HepG2 (cell line): Measurements from ENCODE around the gene YIPF5. TPM values are rescaled to one million over a fixed set of nuclear protein-coding genes. Genes with fewer than 3 reads are reported as not detected.

Experiments
- ATAC-seq: fragments of 200-7000 bp; cut with Tn5 transposase; 3 replicates; pipeline ENCODE4 v1.9.1; 2020; ENCODE audit warnings: mild to moderate bottlenecking, moderate library complexity
- BruUV-seq: library from RNA; stranded (reverse); fragments of 400-500 nt; replicated peaks from 2 replicates; lab custom pipeline; 2021; lab: Mats Ljungman, UMichigan
- CTCF ChIA-PET: fragments of 300-600 bp; formaldehyde crosslinking; extraction: SDS; loops from one replicate; lab custom pipeline; 2021; ENCODE audit warnings: low total read pairs, inconsistent platforms, low intra/inter-chr PET ratio; lab: Yijun Ruan, JAX
- POLR2A ChIA-PET: fragments of 350-600 bp; sonication (Branson Sonifier 250); formaldehyde crosslinking; loops from one replicate; lab custom pipeline; 2020; ENCODE audit warnings: antibody characterized with exemption, inconsistent platforms; lab: Yijun Ruan, JAX
- DNase-seq: peaks from one replicate; pipeline ENCODE4 v3.0.0-alpha.2; 2015; ENCODE audit warnings: low spot score
- FAIRE-seq: peaks from 3 replicates; lab custom pipeline; 2011; peaks lifted over from hg19 to GRCh38; lab: Jason Lieb, UNC
- H2AFZ ChIP-seq: one replicate; pipeline ENCODE4 v1.6.1; 2011; ENCODE audit warnings: low read length, inconsistent platforms
- H3K27ac ChIP-seq: fragments of 300-600 bp; 3 replicates; pipeline ENCODE4 v1.8.0; 2011; ENCODE audit warnings: mixed run types, mild to moderate bottlenecking, mixed read lengths, low read length, inconsistent platforms; ENCODE audit not compliant: insufficient read depth; ENCODE audit errors: extremely low read length
- H3K27me3 ChIP-seq, 2 experiments: fragments of 200-600 bp in 1 of 2; 2 replicates in 1 of 2; 3 replicates in 1 of 2; pipeline versions ENCODE4 v1.6.0 to v1.8.0; 2011; ENCODE audit warnings: low read length in 2 of 2, mild to moderate bottlenecking in 2 of 2, moderate library complexity in 2 of 2, inconsistent platforms in 1 of 2; ENCODE audit not compliant: insufficient read depth in 2 of 2, control insufficient read depth in 1 of 2
- H3K36me3 ChIP-seq, 2 experiments: fragments of 200-600 bp in 1 of 2; replicated peaks in 1 of 2; 2 replicates in 1 of 2; 3 replicates in 1 of 2; pipeline versions ENCODE4 v1.5.1 to v1.8.0; 2011; ENCODE audit warnings: low read length in 2 of 2, inconsistent platforms in 1 of 2; ENCODE audit not compliant: insufficient read depth in 2 of 2, control insufficient read depth in 1 of 2
- H3K4me1 ChIP-seq: 2 replicates; pipeline ENCODE4 v1.5.1; 2012; ENCODE audit warnings: low read length, inconsistent platforms; ENCODE audit not compliant: insufficient read depth
- H3K4me2 ChIP-seq: 2 replicates; pipeline ENCODE4 v1.6.0; 2011; ENCODE audit warnings: low read depth, low read length, inconsistent platforms
- H3K4me3 ChIP-seq, 3 experiments: fragments of 200-600 bp in 1 of 3; sonication (generic), shearing (Covaris generic) in 1 of 3; replicated peaks in 1 of 3; 2 replicates each; pipeline ENCODE4 v1.5.1; 2011 to 2016; ENCODE audit warnings: low read length in 3 of 3, inconsistent platforms in 2 of 3, low read depth in 2 of 3, mild to moderate bottlenecking in 2 of 3, control low read depth in 1 of 3, mixed read lengths in 1 of 3; ENCODE audit not compliant: insufficient read depth in 1 of 3
- H3K79me2 ChIP-seq: one replicate; pipeline ENCODE4 v1.6.1; 2011; ENCODE audit warnings: low read length, inconsistent platforms; ENCODE audit not compliant: insufficient read depth
- H3K9ac ChIP-seq: 2 replicates; pipeline ENCODE4 v1.6.0; 2011; ENCODE audit warnings: mild to moderate bottlenecking, low read depth, low read length, inconsistent platforms; ENCODE audit not compliant: insufficient read depth
- H3K9me3 ChIP-seq: 2 replicates; pipeline ENCODE4 v1.5.1; 2012; ENCODE audit warnings: mild to moderate bottlenecking, low read length
- H4K20me1 ChIP-seq: 2 replicates; pipeline ENCODE4 v1.6.0; 2011; ENCODE audit warnings: inconsistent platforms, mild to moderate bottlenecking, low read length, moderate library complexity; ENCODE audit not compliant: insufficient read depth
- JDP2 ChIP-seq: sonication (generic); formaldehyde crosslinking; IDR thresholded peaks from 2 replicates; pipeline ENCODE4 v1.8.1; 2022; ENCODE audit warnings: missing genetic modification reagents, borderline replicate concordance
- NR2F2 ChIP-seq: IDR thresholded peaks from 2 replicates; pipeline ENCODE4 v1.6.1; 2012; ENCODE audit warnings: low read depth, inconsistent platforms, borderline replicate concordance
- ZFX ChIP-seq: sonication (generic); formaldehyde crosslinking; IDR thresholded peaks from 2 replicates; pipeline ENCODE4 v1.4.0; 2020; ENCODE audit warnings: mild to moderate bottlenecking, low read depth, missing genetic modification reagents, moderate library complexity
- ZNF3 ChIP-seq: IDR thresholded peaks from 2 replicates; pipeline ENCODE4 v1.7.0; 2017; ENCODE audit warnings: inconsistent platforms
- ZNF326 ChIP-seq: sonication (generic); formaldehyde crosslinking; IDR thresholded peaks from 2 replicates; pipeline ENCODE4 v1.4.0; 2020; ENCODE audit warnings: missing genetic modification reagents, borderline replicate concordance
- ZNF570 ChIP-seq: sonication (generic); formaldehyde crosslinking; IDR thresholded peaks from 2 replicates; pipeline ENCODE4 v1.4.0; 2020; ENCODE audit warnings: mild to moderate bottlenecking, missing genetic modification reagents, borderline replicate concordance
- ZNF878 ChIP-seq: sonication (generic); formaldehyde crosslinking; IDR thresholded peaks from 2 replicates; pipeline ENCODE4 v1.8.1; 2023; ENCODE audit warnings: mild to moderate bottlenecking, missing genetic modification reagents, moderate library complexity
- WGBS: methylation state at CpG from one replicate; pipeline ENCODE4 v1.1.6; 2017; ENCODE audit warnings: low lambda C conversion rate; 5-methylcytosine and 5-hydroxymethylcytosine counted together
- in situ Hi-C: cut with HindIII; loops from 2 replicates; pipeline ENCODE4 v1.10.0; 2017; ENCODE audit warnings: low pct_unique_long_range_greater_than_20kb; ENCODE audit not compliant: extremely low pct_ligation_motif_present
- intact Hi-C: fragments of 100-400 bp; cut with micrococcal nuclease; formaldehyde crosslinking; loops from one replicate; pipeline ENCODE4 v1.10.0; 2022; ENCODE audit not compliant: unreplicated experiment
- polyA plus RNA-seq, 8 experiments: library from polyadenylated mRNA; depleted of rRNA in 3 of 8; stranded (reverse) in 7 of 8; unstranded in 1 of 8; fragments of >200 nt; fragmentation: Illumina TruSeq in 4 of 8; extraction: Trizol in 4 of 8; gene quantifications; 2 replicates each; pipeline versions ENCODE4 v1.2.1 to v1.2.3, GENCODE V29; 2011 to 2016; ENCODE audit warnings: low read depth in 4 of 8, missing spikeins in 1 of 8, mixed read lengths in 1 of 8; ENCODE audit not compliant: insufficient read depth in 1 of 8
- total RNA-seq, 5 experiments: library from RNA; depleted of rRNA; stranded (reverse); fragments of >200 nt; fragmentation: Illumina TruSeq; extraction: Trizol; gene quantifications; 2 replicates each; pipeline ENCODE4 v1.2.3, GENCODE V29; 2016; ENCODE audit warnings: low read depth in 1 of 5
- TF ChIP-seq, protein P1 (sequence below): sonication (generic); formaldehyde crosslinking; IDR thresholded peaks from 2 replicates; pipeline ENCODE4 v1.5.1; 2020; ENCODE audit warnings: missing genetic modification reagents, mild to moderate bottlenecking, borderline replicate concordance
- TF ChIP-seq, protein P2 (sequence below): sonication (generic); formaldehyde crosslinking; IDR thresholded peaks from 2 replicates; pipeline ENCODE4 v1.5.0; 2020; ENCODE audit warnings: mild to moderate bottlenecking, missing genetic modification reagents
- TF ChIP-seq, protein P3 (sequence below): IDR thresholded peaks from 2 replicates; pipeline ENCODE4 v1.6.1; 2012; ENCODE audit warnings: inconsistent platforms

YIPF5 gene
- total and polyA plus RNA-seq, 2 of the 13 experiments (the other 11 are each of a cell fraction or from before 2014, with no cell fraction given), result 61.4 to 73.6 TPM

DNA sequence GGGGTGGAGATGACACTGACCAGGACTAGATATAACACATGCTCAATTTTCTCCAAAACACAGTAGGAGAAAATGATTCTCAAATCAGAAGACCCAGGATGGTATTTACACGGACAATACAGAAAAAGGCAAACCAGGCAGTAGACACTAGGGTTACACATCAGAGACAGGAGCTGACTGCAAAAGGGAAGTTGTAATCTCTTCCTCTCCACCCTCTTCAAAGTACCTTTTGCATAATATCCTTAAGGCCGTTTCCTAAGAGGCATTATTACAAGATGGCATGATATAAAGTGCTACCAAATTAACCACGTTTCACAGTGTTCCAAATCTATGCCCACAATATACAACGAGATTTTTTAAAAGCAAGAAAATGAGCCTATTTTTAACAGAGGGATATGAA lies 39.2 kb downstream of the YIPF5 start (continued):
- TF ChIP-seq, protein P1, sequence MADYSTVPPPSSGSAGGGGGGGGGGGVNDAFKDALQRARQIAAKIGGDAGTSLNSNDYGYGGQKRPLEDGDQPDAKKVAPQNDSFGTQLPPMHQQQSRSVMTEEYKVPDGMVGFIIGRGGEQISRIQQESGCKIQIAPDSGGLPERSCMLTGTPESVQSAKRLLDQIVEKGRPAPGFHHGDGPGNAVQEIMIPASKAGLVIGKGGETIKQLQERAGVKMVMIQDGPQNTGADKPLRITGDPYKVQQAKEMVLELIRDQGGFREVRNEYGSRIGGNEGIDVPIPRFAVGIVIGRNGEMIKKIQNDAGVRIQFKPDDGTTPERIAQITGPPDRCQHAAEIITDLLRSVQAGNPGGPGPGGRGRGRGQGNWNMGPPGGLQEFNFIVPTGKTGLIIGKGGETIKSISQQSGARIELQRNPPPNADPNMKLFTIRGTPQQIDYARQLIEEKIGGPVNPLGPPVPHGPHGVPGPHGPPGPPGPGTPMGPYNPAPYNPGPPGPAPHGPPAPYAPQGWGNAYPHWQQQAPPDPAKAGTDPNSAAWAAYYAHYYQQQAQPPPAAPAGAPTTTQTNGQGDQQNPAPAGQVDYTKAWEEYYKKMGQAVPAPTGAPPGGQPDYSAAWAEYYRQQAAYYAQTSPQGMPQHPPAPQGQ (CRISPR knock-in tag), result no peak
- TF ChIP-seq JDP2 (CRISPR knock-in tag), result no peak

DNA sequence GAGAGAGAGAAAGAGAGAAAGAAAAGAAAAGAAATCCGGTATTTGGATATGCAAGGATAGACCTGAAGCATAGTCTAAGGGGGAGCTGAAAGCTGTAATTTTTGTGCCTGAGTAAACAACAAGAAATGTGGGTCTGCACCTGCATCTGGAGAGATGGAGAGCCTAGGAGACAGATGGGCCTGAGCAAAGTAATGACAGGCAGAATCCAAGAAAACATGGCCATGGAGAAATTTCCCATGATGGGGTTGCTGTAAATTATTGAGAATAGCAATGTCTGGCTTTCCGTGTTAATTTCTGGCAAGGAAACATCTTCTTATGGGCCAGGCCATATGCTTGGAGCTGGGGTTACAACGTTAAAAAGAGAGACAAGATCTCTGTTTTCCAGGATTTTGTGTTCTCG lies 40.2 kb downstream of the YIPF5 start:
- intact Hi-C loops (no loop called here), in situ Hi-C loops (no loop called here)
- no peak for DNase-seq
- CTCF ChIA-PET, result no interaction called here
- H3K4me2 ChIP-seq, result no peak overlapping the region
- no peak overlapping the region for H3K9ac ChIP-seq
- no peak overlapping the region for H2AFZ ChIP-seq
- WGBS, result 22% methylated on average over 4 of the region's 4 CpGs
- H3K4me3 ChIP-seq, result no peak overlapping the region
- no peaks in the 10 kb centered on the region for H4K20me1 ChIP-seq
- no peaks in the 10 kb centered on the region for H3K27me3 ChIP-seq
- POLR2A ChIA-PET, result no interaction called here
- ATAC-seq, result no peak
- no peaks in the 10 kb centered on the region for H3K79me2 ChIP-seq
- no TSS peak for BruUV-seq
- no peaks in the 10 kb centered on the region for H3K36me3 ChIP-seq
- TF ChIP-seq ZNF3 (CRISPR knock-in tag), result no peak
- TF ChIP-seq ZNF570 (CRISPR knock-in tag), result no peak
- TF ChIP-seq, protein P2, sequence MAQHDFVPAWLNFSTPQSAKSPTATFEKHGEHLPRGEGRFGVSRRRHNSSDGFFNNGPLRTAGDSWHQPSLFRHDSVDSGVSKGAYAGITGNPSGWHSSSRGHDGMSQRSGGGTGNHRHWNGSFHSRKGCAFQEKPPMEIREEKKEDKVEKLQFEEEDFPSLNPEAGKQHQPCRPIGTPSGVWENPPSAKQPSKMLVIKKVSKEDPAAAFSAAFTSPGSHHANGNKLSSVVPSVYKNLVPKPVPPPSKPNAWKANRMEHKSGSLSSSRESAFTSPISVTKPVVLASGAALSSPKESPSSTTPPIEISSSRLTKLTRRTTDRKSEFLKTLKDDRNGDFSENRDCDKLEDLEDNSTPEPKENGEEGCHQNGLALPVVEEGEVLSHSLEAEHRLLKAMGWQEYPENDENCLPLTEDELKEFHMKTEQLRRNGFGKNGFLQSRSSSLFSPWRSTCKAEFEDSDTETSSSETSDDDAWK (CRISPR knock-in tag), result no peak
- TF ChIP-seq, protein P3, sequence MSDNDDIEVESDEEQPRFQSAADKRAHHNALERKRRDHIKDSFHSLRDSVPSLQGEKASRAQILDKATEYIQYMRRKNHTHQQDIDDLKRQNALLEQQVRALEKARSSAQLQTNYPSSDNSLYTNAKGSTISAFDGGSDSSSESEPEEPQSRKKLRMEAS, result no peak
- no peak for TF ChIP-seq ZFX (CRISPR knock-in tag)
- TF ChIP-seq ZNF326 (CRISPR knock-in tag), result no peak
- TF ChIP-seq NR2F2, result no peak
- no peak for TF ChIP-seq ZNF878
- no peaks in the 10 kb centered on the region for H3K9me3 ChIP-seq
- FAIRE-seq, result no peak
- H3K4me1 ChIP-seq, result no peaks in the 10 kb centered on the region
- no peak overlapping the region for H3K27ac ChIP-seq
